Mammary microvascular endothelial cell (primary cell): ENCODE data around the gene FAR2. TPM values are rescaled to one million over a fixed set of nuclear protein-coding genes. Genes with fewer than 3 reads are reported as not detected.

ENCODE experiments used
- total RNA-seq: library from RNA; depleted of rRNA; stranded (reverse); fragments of >200 nt; gene quantifications from 2 replicates; pipeline ENCODE4 v1.2.3, GENCODE V29; 2015

The FAR2 gene
- total RNA-seq: 28.5 and 38.8 TPM in 2 replicates

DNA sequence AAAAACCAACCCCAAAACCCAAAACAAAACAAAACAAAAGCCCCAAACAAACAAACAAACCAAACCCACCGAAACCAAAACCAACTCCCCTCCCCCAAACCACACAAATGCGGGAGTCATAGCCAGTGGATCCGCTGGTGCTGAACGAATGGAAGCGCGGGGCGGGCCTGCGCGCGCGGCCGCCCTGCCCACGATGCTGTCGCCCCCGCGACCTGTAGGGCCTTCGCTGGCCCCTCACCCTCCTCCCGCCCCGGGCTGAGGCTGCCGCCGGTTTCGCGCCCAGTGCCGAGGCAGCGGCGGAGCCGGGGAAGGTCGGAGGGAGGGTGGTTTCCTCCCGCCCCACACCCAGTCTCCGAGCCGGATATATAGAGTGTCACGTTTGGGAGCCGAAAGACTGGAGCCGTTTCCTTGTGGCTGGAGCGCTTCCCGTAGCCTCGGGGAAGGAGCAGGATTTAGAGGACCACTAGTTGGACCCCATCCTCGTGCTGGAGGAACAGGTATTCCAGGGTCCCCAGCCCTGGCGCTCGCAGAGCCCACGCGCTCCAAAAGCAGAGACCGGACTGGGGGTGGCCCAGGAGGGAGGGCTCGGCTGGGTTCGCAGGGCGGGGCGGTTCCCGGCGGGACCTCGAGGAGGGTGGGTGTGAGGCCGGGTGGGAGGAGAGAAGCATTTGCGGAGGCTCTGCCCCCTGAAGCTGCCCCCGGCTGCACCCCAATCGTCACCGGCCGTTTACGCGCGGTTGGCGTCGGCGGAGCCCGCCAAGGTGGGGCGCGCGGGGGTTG, at the start of gene FAR2:
TSS of gene FAR2 (plus strand) at position 368 of the 780 bp plus-strand sequence. CDS start 121,172 bp downstream, outside the sequence.

DNA sequence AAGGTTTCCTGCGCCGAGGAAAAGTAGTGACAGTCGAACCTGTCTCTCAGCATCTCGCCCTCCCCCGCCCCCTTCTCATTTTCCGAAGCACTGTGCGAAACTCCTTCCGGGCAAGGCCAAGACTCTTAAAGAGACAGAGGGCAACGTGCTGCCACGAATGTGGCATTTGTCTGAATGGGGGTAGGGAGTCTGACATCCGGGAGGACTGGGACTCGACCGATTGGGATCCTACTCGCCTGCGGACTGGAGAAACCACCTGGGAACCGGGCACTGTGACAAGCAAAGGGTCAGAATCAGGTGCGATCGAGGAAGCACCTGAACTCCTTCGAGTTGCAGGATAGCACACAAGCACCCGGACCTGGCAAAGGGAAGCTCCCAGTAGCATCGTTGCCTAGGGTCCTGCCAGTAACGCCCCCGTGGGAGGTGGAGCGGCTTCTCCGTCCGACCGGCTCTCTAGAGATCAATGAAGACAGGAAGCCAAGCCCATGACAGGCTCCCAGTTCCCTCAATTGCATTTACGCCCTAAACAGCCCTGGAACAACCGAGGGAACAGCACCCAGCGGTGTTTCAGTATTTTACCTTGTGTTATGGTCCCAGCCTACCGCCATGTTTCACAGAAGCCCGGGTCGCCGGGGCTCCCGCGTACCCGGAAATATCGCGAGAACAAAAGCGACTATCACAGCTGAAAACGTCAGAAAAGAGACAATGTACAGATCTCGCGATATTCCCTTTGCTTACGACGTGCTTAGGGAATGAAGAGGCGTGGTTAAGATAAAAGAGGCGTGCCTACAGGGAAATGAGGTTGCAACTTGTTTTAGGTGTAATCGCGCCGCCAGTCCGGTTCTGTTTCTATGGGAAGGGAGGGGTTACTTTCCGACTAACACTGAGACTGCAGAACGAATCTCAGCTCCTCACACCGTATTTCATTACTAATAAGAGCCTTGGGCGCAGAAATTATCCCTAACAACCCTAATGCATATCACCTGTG, 231.8 kb downstream of the FAR2 start, which contains the start of gene ERGIC2:
TSS of gene ERGIC2 (minus strand) at position 637 of the 988 bp plus-strand sequence. CDS start 9,539 bp downstream, outside the sequence.

Other genes starting within 250 kb of the FAR2 start
- 69.0 and 79.6 TPM in 2 replicates for gene ERGIC2, start 231.9 kb downstream of the FAR2 start, total RNA-seq